Mucosa of rectum (tissue), 2 donors: Measurements from ENCODE around the gene EXOC6B.

Experiments
- H3K27ac ChIP-seq, 2 donors: one replicate each; pipeline ENCODE4 v1.7.0; 2013; ENCODE audit warnings: inconsistent platforms in 2 of 2, low read depth in 2 of 2, low read length in 2 of 2
- H3K27me3 ChIP-seq, 2 donors: one replicate each; pipeline ENCODE4 v1.7.0; 2013; ENCODE audit warnings: low read length in 2 of 2; ENCODE audit not compliant: control insufficient read depth in 2 of 2, insufficient read depth in 2 of 2
- H3K36me3 ChIP-seq, 2 donors: one replicate each; pipeline ENCODE4 v1.7.0; 2013; ENCODE audit warnings: low read length in 2 of 2; ENCODE audit not compliant: control insufficient read depth in 2 of 2, insufficient read depth in 2 of 2
- H3K4me1 ChIP-seq, 2 donors: one replicate each; pipeline ENCODE4 v1.7.0; 2013; ENCODE audit warnings: low read length in 2 of 2, mild to moderate bottlenecking in 1 of 2; ENCODE audit not compliant: control insufficient read depth in 2 of 2, insufficient read depth in 2 of 2
- H3K4me3 ChIP-seq, 2 donors: one replicate each; pipeline ENCODE4 v1.7.0; 2013; ENCODE audit warnings: low read length in 2 of 2
- H3K9ac ChIP-seq, 2 donors: one replicate each; pipeline ENCODE4 v1.7.0; 2013; ENCODE audit warnings: low read length in 2 of 2, low read depth in 1 of 2, mild to moderate bottlenecking in 1 of 2
- H3K9me3 ChIP-seq, 2 donors: one replicate each; pipeline ENCODE4 v1.7.0; 2013; ENCODE audit warnings: low read length in 2 of 2; ENCODE audit not compliant: control insufficient read depth in 2 of 2
- donor health status: healthy.
- donor health status: Normal muscosa, but diverticular disease.

EXOC6B gene

DNA sequence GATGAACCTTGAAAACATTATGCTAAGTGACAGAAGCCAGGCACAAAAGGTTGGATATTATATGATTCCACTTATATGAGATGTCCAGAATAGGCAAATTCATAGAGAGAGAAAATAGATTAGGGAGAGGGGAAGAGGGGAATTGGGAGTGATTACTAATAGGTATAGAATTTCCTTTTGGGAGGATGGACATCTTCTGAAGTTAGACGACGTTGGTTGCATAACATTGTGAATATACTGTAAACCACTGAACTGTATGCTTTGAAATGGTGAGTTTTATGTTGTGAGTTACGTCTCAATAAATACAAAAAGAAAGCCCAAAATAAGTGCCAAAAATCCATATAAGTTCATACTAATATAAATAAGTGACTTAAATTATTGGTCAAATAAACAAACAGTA is 659.6 kb downstream of the EXOC6B start:
- Histone ChIP-seq H3K4me1 (no peaks in the 10 kb centered on the region), H3K9ac (no peak overlapping the region), H3K27ac (no peak overlapping the region), H3K36me3 (no peaks in the 10 kb centered on the region), H3K9me3 (no peaks in the 10 kb centered on the region), H3K4me3 (no peak overlapping the region), H3K27me3 (no peaks in the 10 kb centered on the region)

DNA sequence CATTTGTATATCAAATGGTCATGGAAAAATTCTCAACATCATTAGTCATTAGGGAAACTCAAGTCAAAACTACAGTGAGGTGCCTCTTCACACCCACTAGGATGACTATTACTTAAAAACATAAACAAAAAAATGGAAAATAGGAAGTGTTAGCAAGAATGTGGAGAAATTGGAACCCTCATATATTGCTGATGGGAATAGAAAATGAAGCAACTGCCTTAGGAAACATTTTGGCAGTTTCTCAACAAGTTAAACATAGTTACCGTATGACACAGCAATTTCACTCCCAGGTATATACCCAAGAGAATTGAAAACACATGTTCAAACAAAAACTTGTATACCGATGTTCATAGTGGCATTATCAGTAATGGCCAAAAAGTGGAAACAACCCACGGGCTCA is 660.0 kb downstream of the EXOC6B start:
- H3K36me3 ChIP-seq: no peaks in the 10 kb centered on the region
- H3K27me3 ChIP-seq: no peaks in the 10 kb centered on the region

DNA sequence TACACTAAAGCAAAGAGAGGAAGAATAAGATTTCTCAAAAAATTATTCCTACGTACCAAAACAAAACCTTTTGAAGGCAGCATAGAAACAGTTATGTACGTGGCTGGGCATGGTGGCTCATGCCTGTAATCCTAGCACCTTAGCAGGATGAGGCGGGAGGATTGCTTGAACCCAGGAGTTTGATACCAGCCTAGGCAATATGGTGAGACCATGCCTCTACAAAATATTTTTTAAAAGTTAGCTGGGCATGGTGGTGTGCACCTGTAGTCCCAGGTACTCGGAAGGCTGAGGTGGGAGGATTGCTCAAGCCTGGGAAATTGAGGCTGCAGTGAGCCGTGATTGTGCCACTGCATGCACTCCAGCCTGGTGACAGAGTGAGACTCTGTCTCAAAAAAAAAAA is 663.3 kb downstream of the EXOC6B start:
- H3K4me3 ChIP-seq: no peak overlapping the region
- no peaks in the 10 kb centered on the region for H3K4me1 ChIP-seq
- no peaks in the 10 kb centered on the region for H3K36me3 ChIP-seq
- no peak overlapping the region for H3K9ac ChIP-seq
- no peaks in the 10 kb centered on the region for H3K9me3 ChIP-seq
- H3K27me3 ChIP-seq: no peaks in the 10 kb centered on the region
- no peak overlapping the region for H3K27ac ChIP-seq

More for the DNA sequence above, 660.0 kb downstream of the EXOC6B start:
- Histone ChIP-seq H3K4me1 (no peaks in the 10 kb centered on the region), H3K4me3 (no peak overlapping the region), H3K27ac (no peak overlapping the region), H3K9me3 (no peaks in the 10 kb centered on the region), H3K9ac (no peak overlapping the region)

DNA sequence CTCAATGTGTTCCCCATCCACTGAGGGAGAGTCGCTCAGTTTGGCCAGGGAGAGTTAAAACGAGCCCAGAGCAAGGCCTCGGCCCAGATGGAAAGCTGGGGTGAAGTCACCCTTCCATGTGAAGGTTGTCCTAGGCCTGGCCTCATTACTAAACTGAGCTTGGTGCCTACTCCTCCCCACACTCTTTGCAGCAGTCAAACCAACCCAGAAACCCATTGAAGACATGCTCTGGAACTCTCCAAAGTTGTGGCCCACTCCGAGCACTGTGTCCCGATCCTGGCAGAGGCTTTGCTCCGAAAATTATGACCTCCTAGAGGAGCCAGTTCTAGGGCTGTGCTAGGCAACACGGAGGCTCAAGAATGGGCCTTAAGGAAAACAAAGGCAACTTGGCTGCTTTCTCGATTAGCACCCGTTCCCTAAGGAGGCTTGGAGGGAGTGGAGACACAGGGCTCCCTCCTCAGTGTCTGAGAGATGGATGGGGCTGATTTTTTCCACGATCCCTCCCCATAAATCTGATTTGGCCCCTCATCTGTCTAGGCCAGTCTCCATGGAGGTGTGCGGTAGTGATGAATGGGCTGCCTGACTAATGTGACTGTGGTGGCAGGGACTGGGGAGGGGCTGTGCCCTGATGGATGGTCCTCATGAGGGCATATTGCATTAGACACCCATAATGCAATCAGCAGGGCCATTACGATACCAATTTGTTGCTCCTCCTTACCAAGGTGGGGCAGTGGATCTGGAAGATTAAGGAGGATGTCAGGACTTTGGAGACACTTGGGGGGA is 666.4 kb downstream of the EXOC6B start:
- H3K9me3 ChIP-seq: no peaks in the 10 kb centered on the region
- no peak overlapping the region for H3K9ac ChIP-seq
- H3K4me1 ChIP-seq: no peaks in the 10 kb centered on the region
- no peak overlapping the region for H3K27ac ChIP-seq
- no peaks in the 10 kb centered on the region for H3K27me3 ChIP-seq
- no peaks in the 10 kb centered on the region for H3K36me3 ChIP-seq
- H3K4me3 ChIP-seq: no peak overlapping the region

DNA sequence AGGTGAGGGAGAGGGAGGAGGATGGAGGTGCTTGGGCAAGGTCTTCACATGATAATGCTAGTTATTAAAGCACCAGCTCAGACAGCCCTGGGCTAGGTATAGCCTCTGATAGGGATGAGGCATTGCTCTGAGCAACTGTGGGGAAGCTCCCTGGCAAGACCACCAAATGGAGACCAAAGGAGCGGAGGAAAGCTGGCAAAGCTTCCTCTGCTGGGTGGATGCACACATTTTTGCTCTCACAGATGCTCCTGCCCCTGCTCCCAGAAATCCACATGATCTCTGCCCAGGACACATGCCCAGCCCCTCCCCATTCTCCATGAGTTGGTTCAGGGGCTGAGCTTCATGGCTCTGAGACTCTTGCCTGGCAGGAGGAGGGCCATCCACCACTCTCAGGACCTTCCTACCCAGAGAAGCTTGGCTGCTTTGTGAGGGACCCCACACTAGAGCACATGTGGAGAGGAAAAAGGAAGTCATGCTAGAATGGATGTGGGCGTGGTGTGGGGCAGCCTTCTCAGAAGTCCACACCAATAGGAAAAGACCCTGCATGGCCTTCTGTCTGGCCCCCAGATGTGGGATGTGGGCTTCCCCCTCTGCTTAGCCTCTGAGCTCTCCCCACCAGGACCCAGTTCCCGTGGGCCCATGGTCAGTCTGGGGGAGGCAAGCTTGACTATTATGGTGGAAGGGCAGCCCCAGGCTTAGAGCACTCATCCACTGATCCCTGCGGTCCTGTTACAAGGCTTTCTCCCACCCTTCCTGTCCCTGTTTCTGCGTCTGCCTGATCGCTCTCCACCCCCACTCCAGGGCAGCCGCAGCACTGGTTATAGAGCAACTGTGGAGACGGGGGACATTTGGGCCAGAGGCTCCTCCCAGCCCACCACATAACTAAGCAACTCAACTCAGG is 667.7 kb downstream of the EXOC6B start:
- Histone ChIP-seq H3K4me3 (no peak overlapping the region), H3K27ac (no peak overlapping the region), H3K4me1 (no peaks in the 10 kb centered on the region), H3K36me3 (no peaks in the 10 kb centered on the region), H3K9me3 (no peaks in the 10 kb centered on the region), H3K27me3 (no peaks in the 10 kb centered on the region), H3K9ac (no peak overlapping the region)

DNA sequence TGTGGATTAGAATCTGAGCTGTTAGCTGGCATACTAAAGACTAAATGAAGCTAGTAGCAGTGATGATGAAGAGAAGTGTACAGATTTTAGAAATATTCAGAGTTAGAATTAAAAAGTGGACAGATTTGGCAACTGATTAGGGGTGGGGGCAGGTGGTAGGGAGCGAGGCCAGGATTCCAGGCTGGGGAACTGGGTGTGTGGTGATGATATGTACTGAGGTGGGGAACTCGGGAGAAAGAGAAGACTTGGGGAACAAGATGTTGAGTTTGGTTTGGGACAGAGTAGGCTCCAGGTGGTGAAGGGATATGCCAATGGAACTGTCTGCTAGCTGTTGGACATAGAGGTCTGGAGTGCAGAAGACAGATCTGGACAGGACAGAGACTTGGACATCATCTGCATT is 669.0 kb downstream of the EXOC6B start:
- no peak overlapping the region for H3K4me3 ChIP-seq
- H3K27ac ChIP-seq: no peak overlapping the region
- no peaks in the 10 kb centered on the region for H3K4me1 ChIP-seq
- H3K9me3 ChIP-seq: no peaks in the 10 kb centered on the region
- H3K36me3 ChIP-seq: no peaks in the 10 kb centered on the region
- H3K27me3 ChIP-seq: no peaks in the 10 kb centered on the region
- H3K9ac ChIP-seq: no peak overlapping the region

DNA sequence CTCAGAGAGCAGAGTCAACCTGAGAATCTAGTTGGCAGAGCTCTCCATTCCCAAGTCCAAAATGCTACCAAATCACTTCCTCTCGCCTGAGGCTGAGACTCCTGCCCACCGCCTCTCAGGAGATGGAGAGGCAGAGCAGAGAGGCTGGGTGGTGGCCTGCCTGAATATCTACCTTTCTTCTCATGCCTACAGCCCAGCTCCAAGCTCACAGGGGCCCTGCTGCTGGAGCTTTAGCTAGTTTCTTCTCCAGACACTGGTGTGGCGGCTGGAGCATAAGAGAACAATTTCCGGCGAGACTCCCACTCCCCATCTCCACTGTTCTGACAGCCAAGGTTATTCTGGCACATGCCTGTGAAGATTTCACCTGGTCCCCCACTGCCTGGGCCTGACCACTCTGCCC is 670.1 kb downstream of the EXOC6B start:
- H3K27me3 ChIP-seq: peaks cover 0 to 5% of the 10 kb centered on the region in 2 donors
- H3K9me3 ChIP-seq: no peaks in the 10 kb centered on the region
- H3K4me3 ChIP-seq: no peak overlapping the region
- H3K27ac ChIP-seq: no peak overlapping the region
- H3K9ac ChIP-seq: no peak overlapping the region
- peaks cover 0 to under 1% of the 10 kb centered on the region in 2 donors for H3K4me1 ChIP-seq
- H3K36me3 ChIP-seq: no peaks in the 10 kb centered on the region

DNA sequence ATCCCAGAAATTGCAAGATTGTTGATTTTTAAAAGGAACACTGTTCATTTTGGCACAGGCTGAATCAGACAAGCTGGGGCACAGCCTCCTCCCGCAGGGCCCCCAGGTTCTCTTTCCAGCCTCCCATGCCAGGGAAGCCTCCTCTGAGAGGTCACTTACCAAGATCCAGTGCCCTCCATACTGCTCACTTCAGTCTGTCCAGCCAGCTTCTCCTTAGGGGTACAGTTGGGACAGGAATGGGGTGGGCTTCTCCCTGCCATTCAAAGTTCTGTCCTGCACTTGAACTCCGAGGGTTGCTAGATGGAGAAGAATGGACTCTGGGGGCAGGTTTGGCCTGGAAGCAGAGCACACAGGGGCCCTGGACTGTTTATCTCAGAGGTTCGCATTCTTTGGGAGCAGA is 670.7 kb downstream of the EXOC6B start:
- no peak overlapping the region for H3K27ac ChIP-seq
- peaks cover 6 to 7% of the 10 kb centered on the region in 2 donors for H3K4me1 ChIP-seq
- no peaks in the 10 kb centered on the region for H3K36me3 ChIP-seq
- H3K9me3 ChIP-seq: no peaks in the 10 kb centered on the region
- no peak overlapping the region for H3K9ac ChIP-seq
- H3K27me3 ChIP-seq: peaks cover 1 to 10% of the 10 kb centered on the region in 2 donors
- H3K4me3 ChIP-seq: no peak overlapping the region

DNA sequence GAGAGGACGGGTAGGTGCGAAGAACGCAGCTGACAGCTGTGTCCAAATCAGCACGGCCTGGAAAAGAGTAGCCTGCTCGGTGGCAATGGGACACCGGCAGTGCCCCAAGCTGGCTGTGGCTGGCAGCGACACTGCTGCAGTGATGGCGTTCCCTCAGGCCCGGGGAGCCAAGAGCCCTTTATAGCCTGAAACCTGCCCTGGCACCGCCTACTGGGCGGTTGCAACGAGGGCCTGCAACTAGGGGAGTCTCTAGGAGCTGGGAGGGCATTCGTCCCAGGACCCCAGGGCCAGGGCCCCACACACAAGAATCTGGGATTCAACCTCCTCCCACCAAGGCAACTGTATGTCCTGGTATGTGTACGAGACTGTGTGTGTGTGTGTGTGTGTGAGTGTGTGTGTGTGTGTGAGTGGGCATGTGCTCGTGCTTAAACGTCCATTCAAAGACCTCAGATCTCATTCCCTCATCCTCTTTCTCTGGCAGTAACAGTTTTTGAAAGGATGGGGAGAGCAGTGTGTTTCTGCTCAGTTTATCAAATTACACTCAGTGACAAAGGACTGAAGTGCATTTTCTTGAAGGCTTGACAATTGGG is 671.4 kb downstream of the EXOC6B start:
- H3K27ac ChIP-seq: no peak overlapping the region
- H3K36me3 ChIP-seq: no peaks in the 10 kb centered on the region
- no peaks in the 10 kb centered on the region for H3K9me3 ChIP-seq
- no peak overlapping the region for H3K9ac ChIP-seq
- H3K4me1 ChIP-seq: peaks cover 12 to 13% of the 10 kb centered on the region in 2 donors
- H3K27me3 ChIP-seq: peaks cover 6 to 13% of the 10 kb centered on the region in 2 donors
- no peak overlapping the region for H3K4me3 ChIP-seq

DNA sequence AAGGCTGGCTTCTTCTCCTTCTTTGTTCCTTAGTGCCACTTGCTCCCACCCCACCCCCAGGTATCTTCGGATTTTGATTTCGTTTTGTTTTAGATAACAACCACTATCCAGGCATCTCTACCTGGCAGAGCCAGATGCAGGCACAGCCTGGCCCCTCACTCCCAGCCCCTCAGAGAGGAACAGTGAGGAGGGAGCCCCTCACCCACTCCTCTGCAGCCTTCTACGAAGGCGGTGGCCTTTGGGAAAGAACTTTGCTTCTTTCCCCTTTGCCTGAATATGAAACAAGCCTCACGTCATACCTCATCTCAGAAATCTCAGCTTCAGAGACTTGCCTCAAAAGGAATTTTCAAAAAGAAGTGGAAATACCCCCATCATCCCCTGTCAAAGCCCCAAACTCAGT is 671.9 kb downstream of the EXOC6B start:
- Histone ChIP-seq H3K27ac (no peak overlapping the region), H3K9ac (no peak overlapping the region), H3K27me3 (peaks cover 10 to 17% of the 10 kb centered on the region in 2 donors), H3K36me3 (no peaks in the 10 kb centered on the region), H3K9me3 (no peaks in the 10 kb centered on the region), H3K4me1 (peaks cover 17 to 18% of the 10 kb centered on the region in 2 donors), H3K4me3 (no peak overlapping the region)
